WTC11 (cell line): ENCODE results near the gene NR1I3. TPM values are rescaled to one million over a fixed set of nuclear protein-coding genes. Genes with fewer than 3 reads are reported as not detected.

Source experiments
- ATAC-seq: fragments of 200-7000 bp; cut with Tn5 transposase; 2 replicates; pipeline ENCODE4 v1.10.0; 2021; ENCODE audit warnings: mild to moderate bottlenecking, moderate library complexity
- CTCF ChIA-PET: fragments of 300-600 bp; sonication (Branson Sonifier 250); formaldehyde crosslinking; loops from one replicate; lab custom pipeline; 2021; ENCODE audit warnings: antibody characterized with exemption; lab: Charles Lee
- POLR2A ChIA-PET: fragments of 350-600 bp; sonication (Branson Sonifier 250); formaldehyde crosslinking; loops from one replicate; lab custom pipeline; 2021; ENCODE audit warnings: antibody characterized with exemption; lab: Charles Lee
- DNase-seq: peaks from one replicate; pipeline ENCODE4 v3.0.0; 2021; ENCODE audit warnings: low spot score
- H3K27ac Mint-ChIP-seq: 2 replicates; pipeline ENCODE4 v1.8.0; 2021; ENCODE audit warnings: mixed read lengths
- H3K27me3 Mint-ChIP-seq: 2 replicates; pipeline ENCODE4 v1.8.0; 2021; ENCODE audit warnings: low read depth, mild to moderate bottlenecking, moderate library complexity, mixed read lengths
- H3K36me3 Mint-ChIP-seq: 2 replicates; pipeline ENCODE4 v1.8.0; 2021; ENCODE audit warnings: mixed read lengths
- H3K4me1 Mint-ChIP-seq: 2 replicates; pipeline ENCODE4 v1.8.0; 2022; ENCODE audit warnings: mixed read lengths
- H3K4me3 Mint-ChIP-seq: 2 replicates; pipeline ENCODE4 v1.8.0; 2021; ENCODE audit warnings: mild to moderate bottlenecking, moderate library complexity, mixed read lengths
- H3K9me3 Mint-ChIP-seq: 2 replicates; pipeline ENCODE4 v1.8.0; 2021; ENCODE audit warnings: mixed read lengths
- ELF4 ChIP-seq: sonication (generic); formaldehyde crosslinking; IDR thresholded peaks from 2 replicates; pipeline ENCODE4 v1.8.1; 2022; ENCODE audit warnings: low read depth, mild to moderate bottlenecking, moderate library complexity, missing genetic modification reagents
- FOXK1 ChIP-seq: sonication (generic); formaldehyde crosslinking; IDR thresholded peaks from 2 replicates; pipeline ENCODE4 v1.8.0; 2022; ENCODE audit warnings: mild to moderate bottlenecking, moderate library complexity, missing genetic modification reagents
- GABPB1 ChIP-seq: sonication (generic); formaldehyde crosslinking; IDR thresholded peaks from 2 replicates; pipeline ENCODE4 v1.8.1; 2023; ENCODE audit warnings: mild to moderate bottlenecking, missing genetic modification reagents
- GRHL2 ChIP-seq: fragments of 250-450 bp; sonication (Bioruptor Pico); IDR thresholded peaks from 2 replicates; pipeline ENCODE4 v1.8.0; 2022; ENCODE audit warnings: mild to moderate bottlenecking, moderate library complexity; ENCODE audit not compliant: insufficient replicate concordance, severe bottlenecking
- JAZF1 ChIP-seq: fragments of 250-450 bp; sonication (Bioruptor Pico); IDR thresholded peaks from 2 replicates; pipeline ENCODE4 v1.9.0; 2021; ENCODE audit warnings: moderate library complexity, mild to moderate bottlenecking, inconsistent platforms
- NR1H2 ChIP-seq: sonication (generic); formaldehyde crosslinking; IDR thresholded peaks from 2 replicates; pipeline ENCODE4 v1.9.0; 2021; ENCODE audit warnings: mild to moderate bottlenecking, moderate library complexity, missing genetic modification reagents
- RELA ChIP-seq: sonication (generic); formaldehyde crosslinking; IDR thresholded peaks from 2 replicates; pipeline ENCODE4 v1.8.1; 2022; ENCODE audit warnings: missing genetic modification reagents, mild to moderate bottlenecking, borderline replicate concordance
- ZNF219 ChIP-seq: sonication (generic); formaldehyde crosslinking; IDR thresholded peaks from 2 replicates; pipeline ENCODE4 v1.8.0; 2023; ENCODE audit warnings: missing genetic modification reagents, mild to moderate bottlenecking, borderline replicate concordance
- total RNA-seq: library from RNA; stranded (reverse); gene quantifications from 3 replicates; pipeline ENCODE4 v1.2.3, GENCODE V29; 2021
- TF ChIP-seq, protein P1 (sequence below): fragments of 250-450 bp; sonication (Bioruptor Pico); IDR thresholded peaks from 2 replicates; pipeline ENCODE4 v1.9.0; 2021; ENCODE audit warnings: moderate library complexity, mild to moderate bottlenecking, inconsistent platforms, borderline replicate concordance
- TF ChIP-seq, protein P2 (sequence below): sonication (generic); formaldehyde crosslinking; IDR thresholded peaks from 2 replicates; pipeline ENCODE4 v1.8.0; 2022; ENCODE audit warnings: missing genetic modification reagents
- TF ChIP-seq, protein P3 (sequence below): sonication (generic); formaldehyde crosslinking; IDR thresholded peaks from 2 replicates; pipeline ENCODE4 v1.8.0; 2022; ENCODE audit warnings: mild to moderate bottlenecking, missing genetic modification reagents
- TF ChIP-seq, protein P4 (sequence below): fragments of 250-450 bp; sonication (Bioruptor Pico); IDR thresholded peaks from 2 replicates; pipeline ENCODE4 v1.9.0; 2021; ENCODE audit warnings: mild to moderate bottlenecking, borderline replicate concordance
- TF ChIP-seq, protein P5 (sequence below): sonication (generic); formaldehyde crosslinking; IDR thresholded peaks from 2 replicates; pipeline ENCODE4 v1.8.0; 2023; ENCODE audit warnings: missing genetic modification reagents
- TF ChIP-seq, protein P6 (sequence below): sonication (generic); formaldehyde crosslinking; conservative IDR thresholded peaks from 2 replicates; pipeline ENCODE4 v1.8.1; 2022; ENCODE audit warnings: mild to moderate bottlenecking, missing genetic modification reagents
- TF ChIP-seq, protein P7 (sequence below): fragments of 200-600 bp; IDR thresholded peaks from 2 replicates; pipeline ENCODE4 v1.8.0; 2022; ENCODE audit warnings: antibody characterized with exemption
- TF ChIP-seq, protein P8 (sequence below): sonication (generic); formaldehyde crosslinking; IDR thresholded peaks from 2 replicates; pipeline ENCODE4 v1.8.1; 2023; ENCODE audit warnings: mild to moderate bottlenecking, missing genetic modification reagents
- TF ChIP-seq, protein P9 (sequence below): sonication (generic); formaldehyde crosslinking; IDR thresholded peaks from 2 replicates; pipeline ENCODE4 v1.8.1; 2023; ENCODE audit warnings: mild to moderate bottlenecking, missing genetic modification reagents, moderate library complexity

NR1I3 gene
- total RNA-seq, 1 experiment from 2014 or later, result not detected

DNA sequence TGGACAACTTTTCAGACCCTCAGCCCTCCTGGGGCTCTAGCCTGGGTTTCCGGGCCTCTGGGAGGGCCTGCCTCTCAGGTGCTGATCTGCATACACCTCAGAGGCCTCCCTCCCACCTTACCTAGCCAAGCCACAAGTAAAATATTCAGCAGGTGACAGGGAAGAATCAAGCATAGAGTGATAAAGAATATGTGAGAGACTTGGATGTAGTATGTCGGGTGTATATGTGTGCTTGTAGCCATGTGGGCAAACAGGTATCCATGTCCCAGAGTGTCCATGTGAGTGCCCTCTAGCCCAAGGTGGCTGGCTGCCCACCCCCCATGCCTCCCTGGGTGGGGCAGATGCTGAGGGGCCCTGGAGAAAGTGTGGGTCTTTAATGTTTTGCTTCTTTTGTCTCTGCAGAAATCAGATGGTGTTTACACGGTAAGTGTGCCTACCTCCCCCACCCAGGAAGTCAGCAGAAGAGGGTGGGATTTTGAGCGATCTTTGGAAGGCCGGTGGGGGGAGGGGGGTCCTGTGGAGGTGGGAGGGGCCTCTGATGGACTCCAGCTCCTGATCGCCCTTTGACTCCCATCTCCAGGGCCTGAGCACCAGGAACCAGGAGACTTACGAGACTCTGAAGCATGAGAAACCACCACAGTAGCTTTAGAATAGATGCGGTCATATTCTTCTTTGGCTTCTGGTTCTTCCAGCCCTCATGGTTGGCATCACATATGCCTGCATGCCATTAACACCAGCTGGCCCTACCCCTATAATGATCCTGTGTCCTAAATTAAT is 19.5 kb downstream of the NR1I3 start:
- no peak for DNase-seq
- POLR2A ChIA-PET, result no interaction called here
- CTCF ChIA-PET, result interaction anchor here (1.0 to 1.9 kb wide), 4 partner anchors 8 to 164 kb away, joined by 3 to 7 read pairs (median 4); no protein-coding TSS in a partner anchor
- Mint-ChIP-seq H3K36me3 (peaks cover 15% of the 10 kb centered on the region), H3K27ac (no peak overlapping the region; the same call in 1 of the 2 replicates), H3K27me3 (no peaks in the 10 kb centered on the region), H3K4me3 (no peak overlapping the region), H3K4me1 (peaks cover 33% of the 10 kb centered on the region), H3K9me3 (no peaks in the 10 kb centered on the region)
- TF ChIP-seq NR1H2 (CRISPR knock-in tag), result no peak
- TF ChIP-seq, protein P1, sequence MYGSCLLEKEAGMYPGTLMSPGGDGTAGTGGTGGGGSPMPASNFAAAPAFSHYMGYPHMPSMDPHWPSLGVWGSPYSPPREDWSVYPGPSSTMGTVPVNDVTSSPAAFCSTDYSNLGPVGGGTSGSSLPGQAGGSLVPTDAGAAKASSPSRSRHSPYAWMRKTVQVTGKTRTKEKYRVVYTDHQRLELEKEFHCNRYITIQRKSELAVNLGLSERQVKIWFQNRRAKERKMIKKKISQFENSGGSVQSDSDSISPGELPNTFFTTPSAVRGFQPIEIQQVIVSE (CRISPR knock-in tag), result no peak
- TF ChIP-seq, protein P2, sequence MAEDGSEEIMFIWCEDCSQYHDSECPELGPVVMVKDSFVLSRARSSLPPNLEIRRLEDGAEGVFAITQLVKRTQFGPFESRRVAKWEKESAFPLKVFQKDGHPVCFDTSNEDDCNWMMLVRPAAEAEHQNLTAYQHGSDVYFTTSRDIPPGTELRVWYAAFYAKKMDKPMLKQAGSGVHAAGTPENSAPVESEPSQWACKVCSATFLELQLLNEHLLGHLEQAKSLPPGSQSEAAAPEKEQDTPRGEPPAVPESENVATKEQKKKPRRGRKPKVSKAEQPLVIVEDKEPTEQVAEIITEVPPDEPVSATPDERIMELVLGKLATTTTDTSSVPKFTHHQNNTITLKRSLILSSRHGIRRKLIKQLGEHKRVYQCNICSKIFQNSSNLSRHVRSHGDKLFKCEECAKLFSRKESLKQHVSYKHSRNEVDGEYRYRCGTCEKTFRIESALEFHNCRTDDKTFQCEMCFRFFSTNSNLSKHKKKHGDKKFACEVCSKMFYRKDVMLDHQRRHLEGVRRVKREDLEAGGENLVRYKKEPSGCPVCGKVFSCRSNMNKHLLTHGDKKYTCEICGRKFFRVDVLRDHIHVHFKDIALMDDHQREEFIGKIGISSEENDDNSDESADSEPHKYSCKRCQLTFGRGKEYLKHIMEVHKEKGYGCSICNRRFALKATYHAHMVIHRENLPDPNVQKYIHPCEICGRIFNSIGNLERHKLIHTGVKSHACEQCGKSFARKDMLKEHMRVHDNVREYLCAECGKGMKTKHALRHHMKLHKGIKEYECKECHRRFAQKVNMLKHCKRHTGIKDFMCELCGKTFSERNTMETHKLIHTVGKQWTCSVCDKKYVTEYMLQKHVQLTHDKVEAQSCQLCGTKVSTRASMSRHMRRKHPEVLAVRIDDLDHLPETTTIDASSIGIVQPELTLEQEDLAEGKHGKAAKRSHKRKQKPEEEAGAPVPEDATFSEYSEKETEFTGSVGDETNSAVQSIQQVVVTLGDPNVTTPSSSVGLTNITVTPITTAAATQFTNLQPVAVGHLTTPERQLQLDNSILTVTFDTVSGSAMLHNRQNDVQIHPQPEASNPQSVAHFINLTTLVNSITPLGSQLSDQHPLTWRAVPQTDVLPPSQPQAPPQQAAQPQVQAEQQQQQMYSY (CRISPR knock-in tag), result no peak
- peak; percentile 22; the same call in 1 of the 2 replicates for TF ChIP-seq GABPB1
- TF ChIP-seq, protein P3, sequence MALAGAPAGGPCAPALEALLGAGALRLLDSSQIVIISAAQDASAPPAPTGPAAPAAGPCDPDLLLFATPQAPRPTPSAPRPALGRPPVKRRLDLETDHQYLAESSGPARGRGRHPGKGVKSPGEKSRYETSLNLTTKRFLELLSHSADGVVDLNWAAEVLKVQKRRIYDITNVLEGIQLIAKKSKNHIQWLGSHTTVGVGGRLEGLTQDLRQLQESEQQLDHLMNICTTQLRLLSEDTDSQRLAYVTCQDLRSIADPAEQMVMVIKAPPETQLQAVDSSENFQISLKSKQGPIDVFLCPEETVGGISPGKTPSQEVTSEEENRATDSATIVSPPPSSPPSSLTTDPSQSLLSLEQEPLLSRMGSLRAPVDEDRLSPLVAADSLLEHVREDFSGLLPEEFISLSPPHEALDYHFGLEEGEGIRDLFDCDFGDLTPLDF (CRISPR knock-in tag), result no peak
- TF ChIP-seq, protein P4, sequence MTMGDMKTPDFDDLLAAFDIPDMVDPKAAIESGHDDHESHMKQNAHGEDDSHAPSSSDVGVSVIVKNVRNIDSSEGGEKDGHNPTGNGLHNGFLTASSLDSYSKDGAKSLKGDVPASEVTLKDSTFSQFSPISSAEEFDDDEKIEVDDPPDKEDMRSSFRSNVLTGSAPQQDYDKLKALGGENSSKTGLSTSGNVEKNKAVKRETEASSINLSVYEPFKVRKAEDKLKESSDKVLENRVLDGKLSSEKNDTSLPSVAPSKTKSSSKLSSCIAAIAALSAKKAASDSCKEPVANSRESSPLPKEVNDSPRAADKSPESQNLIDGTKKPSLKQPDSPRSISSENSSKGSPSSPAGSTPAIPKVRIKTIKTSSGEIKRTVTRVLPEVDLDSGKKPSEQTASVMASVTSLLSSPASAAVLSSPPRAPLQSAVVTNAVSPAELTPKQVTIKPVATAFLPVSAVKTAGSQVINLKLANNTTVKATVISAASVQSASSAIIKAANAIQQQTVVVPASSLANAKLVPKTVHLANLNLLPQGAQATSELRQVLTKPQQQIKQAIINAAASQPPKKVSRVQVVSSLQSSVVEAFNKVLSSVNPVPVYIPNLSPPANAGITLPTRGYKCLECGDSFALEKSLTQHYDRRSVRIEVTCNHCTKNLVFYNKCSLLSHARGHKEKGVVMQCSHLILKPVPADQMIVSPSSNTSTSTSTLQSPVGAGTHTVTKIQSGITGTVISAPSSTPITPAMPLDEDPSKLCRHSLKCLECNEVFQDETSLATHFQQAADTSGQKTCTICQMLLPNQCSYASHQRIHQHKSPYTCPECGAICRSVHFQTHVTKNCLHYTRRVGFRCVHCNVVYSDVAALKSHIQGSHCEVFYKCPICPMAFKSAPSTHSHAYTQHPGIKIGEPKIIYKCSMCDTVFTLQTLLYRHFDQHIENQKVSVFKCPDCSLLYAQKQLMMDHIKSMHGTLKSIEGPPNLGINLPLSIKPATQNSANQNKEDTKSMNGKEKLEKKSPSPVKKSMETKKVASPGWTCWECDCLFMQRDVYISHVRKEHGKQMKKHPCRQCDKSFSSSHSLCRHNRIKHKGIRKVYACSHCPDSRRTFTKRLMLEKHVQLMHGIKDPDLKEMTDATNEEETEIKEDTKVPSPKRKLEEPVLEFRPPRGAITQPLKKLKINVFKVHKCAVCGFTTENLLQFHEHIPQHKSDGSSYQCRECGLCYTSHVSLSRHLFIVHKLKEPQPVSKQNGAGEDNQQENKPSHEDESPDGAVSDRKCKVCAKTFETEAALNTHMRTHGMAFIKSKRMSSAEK (CRISPR knock-in tag), result no peak
- ATAC-seq, result peak; percentile 23; the same call in 1 of the 2 replicates

DNA sequence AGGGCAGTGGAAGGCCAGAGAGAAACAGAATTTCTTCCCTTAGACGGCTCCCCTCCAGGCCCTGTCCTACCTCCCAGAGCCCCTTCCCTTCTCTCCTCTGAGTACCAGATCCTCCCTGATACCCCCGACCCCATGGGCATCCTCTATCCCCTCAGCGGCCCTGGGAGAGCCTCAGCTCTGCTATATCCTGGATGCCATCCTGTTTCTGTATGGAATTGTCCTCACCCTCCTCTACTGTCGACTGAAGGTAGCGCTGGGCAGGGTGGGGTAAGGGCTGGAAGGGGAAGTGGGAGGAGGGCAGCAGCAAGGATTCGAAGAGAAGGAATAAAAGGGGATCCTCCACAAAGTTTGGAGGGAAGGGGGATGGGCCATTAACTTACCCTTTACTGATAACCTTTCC is 20.2 kb downstream of the NR1I3 start:
- DNase-seq, result no peak
- Mint-ChIP-seq H3K27ac (no peak overlapping the region), H3K36me3 (peaks cover 22% of the 10 kb centered on the region), H3K27me3 (no peaks in the 10 kb centered on the region), H3K4me3 (no peak overlapping the region), H3K4me1 (peaks cover 33% of the 10 kb centered on the region), H3K9me3 (no peaks in the 10 kb centered on the region)
- 0 out of 2 replicates have a peak, but pooled peaks have one; percentile 8 for ATAC-seq
- POLR2A ChIA-PET, result interaction anchor here (1.4 kb wide), 1 partner anchor 8 kb away, joined by 5 read pairs; the partner anchor contains the start of gene TOMM40L
- CTCF ChIA-PET, result interaction anchor here (1.3 to 3.5 kb wide), 4 partner anchors 8 to 88 kb away, joined by 3 to 29 read pairs (median 6); partner anchors contain the start of gene TOMM40L
- TF ChIP-seq ZNF219 (CRISPR knock-in tag) (no peak), RELA (CRISPR knock-in tag) (no peak), GRHL2 (no peak), JAZF1 (CRISPR knock-in tag) (no peak), ELF4 (CRISPR knock-in tag) (no peak), FOXK1 (no peak)
- TF ChIP-seq, protein P5, sequence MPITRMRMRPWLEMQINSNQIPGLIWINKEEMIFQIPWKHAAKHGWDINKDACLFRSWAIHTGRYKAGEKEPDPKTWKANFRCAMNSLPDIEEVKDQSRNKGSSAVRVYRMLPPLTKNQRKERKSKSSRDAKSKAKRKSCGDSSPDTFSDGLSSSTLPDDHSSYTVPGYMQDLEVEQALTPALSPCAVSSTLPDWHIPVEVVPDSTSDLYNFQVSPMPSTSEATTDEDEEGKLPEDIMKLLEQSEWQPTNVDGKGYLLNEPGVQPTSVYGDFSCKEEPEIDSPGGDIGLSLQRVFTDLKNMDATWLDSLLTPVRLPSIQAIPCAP (CRISPR knock-in tag), result no peak
- TF ChIP-seq, protein P6, sequence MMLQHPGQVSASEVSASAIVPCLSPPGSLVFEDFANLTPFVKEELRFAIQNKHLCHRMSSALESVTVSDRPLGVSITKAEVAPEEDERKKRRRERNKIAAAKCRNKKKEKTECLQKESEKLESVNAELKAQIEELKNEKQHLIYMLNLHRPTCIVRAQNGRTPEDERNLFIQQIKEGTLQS (CRISPR knock-in tag), result no peak
- TF ChIP-seq, protein P7, sequence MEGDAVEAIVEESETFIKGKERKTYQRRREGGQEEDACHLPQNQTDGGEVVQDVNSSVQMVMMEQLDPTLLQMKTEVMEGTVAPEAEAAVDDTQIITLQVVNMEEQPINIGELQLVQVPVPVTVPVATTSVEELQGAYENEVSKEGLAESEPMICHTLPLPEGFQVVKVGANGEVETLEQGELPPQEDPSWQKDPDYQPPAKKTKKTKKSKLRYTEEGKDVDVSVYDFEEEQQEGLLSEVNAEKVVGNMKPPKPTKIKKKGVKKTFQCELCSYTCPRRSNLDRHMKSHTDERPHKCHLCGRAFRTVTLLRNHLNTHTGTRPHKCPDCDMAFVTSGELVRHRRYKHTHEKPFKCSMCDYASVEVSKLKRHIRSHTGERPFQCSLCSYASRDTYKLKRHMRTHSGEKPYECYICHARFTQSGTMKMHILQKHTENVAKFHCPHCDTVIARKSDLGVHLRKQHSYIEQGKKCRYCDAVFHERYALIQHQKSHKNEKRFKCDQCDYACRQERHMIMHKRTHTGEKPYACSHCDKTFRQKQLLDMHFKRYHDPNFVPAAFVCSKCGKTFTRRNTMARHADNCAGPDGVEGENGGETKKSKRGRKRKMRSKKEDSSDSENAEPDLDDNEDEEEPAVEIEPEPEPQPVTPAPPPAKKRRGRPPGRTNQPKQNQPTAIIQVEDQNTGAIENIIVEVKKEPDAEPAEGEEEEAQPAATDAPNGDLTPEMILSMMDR, result no peak
- TF ChIP-seq, protein P8, sequence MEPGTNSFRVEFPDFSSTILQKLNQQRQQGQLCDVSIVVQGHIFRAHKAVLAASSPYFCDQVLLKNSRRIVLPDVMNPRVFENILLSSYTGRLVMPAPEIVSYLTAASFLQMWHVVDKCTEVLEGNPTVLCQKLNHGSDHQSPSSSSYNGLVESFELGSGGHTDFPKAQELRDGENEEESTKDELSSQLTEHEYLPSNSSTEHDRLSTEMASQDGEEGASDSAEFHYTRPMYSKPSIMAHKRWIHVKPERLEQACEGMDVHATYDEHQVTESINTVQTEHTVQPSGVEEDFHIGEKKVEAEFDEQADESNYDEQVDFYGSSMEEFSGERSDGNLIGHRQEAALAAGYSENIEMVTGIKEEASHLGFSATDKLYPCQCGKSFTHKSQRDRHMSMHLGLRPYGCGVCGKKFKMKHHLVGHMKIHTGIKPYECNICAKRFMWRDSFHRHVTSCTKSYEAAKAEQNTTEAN, result no peak
- TF ChIP-seq, protein P9, sequence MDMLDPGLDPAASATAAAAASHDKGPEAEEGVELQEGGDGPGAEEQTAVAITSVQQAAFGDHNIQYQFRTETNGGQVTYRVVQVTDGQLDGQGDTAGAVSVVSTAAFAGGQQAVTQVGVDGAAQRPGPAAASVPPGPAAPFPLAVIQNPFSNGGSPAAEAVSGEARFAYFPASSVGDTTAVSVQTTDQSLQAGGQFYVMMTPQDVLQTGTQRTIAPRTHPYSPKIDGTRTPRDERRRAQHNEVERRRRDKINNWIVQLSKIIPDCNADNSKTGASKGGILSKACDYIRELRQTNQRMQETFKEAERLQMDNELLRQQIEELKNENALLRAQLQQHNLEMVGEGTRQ (CRISPR knock-in tag), result no peak
